Activated CD4-positive, CD25-positive, alpha-beta regulatory T cell treated with anti-CD3 and anti-CD28 coated beads, Interleukin-2, amount 50 U/mL, for 24 hours (primary cell): ENCODE results near the gene VTN.
A peak's percentile ranks its signal among the peaks of the same experiment; 100 is the strongest.

Experiments used
- ATAC-seq, 2 donors: fragments of 150-1000 bp; cut with Tn5 transposase; one replicate each; pipeline ENCODE4 v1.10.0; 2021; ENCODE audit warnings: mild to moderate bottlenecking in 1 of 2, moderate library complexity in 1 of 2

VTN gene

GRCh38 chr17:28318759-28319597 lies 51.1 kb downstream of the VTN start, which contains the start of gene TMEM97:
Gene TMEM97, plus strand, starts transcription at chr17:28319200. Its CDS starts 40 bp downstream, at chr17:28319240.
- ATAC-seq = peak; percentile 98 to 99

GRCh38 chr17:28317966-28318758 lies 51.9 kb downstream of the VTN start:
- ATAC-seq = peak in 1 of 2 donors; percentile 13
